GM04504 (cell line): Measurements from ENCODE around the gene ZSCAN22.

Experiments
- DNase-seq: peaks from one replicate; pipeline ENCODE4 v3.0.0-alpha.2; 2012; ENCODE audit warnings: low read depth

ZSCAN22 gene

GRCh38 chr19:58351990-58352755 is 25.4 kb downstream of the ZSCAN22 start:
- no peak for DNase-seq

DNA sequence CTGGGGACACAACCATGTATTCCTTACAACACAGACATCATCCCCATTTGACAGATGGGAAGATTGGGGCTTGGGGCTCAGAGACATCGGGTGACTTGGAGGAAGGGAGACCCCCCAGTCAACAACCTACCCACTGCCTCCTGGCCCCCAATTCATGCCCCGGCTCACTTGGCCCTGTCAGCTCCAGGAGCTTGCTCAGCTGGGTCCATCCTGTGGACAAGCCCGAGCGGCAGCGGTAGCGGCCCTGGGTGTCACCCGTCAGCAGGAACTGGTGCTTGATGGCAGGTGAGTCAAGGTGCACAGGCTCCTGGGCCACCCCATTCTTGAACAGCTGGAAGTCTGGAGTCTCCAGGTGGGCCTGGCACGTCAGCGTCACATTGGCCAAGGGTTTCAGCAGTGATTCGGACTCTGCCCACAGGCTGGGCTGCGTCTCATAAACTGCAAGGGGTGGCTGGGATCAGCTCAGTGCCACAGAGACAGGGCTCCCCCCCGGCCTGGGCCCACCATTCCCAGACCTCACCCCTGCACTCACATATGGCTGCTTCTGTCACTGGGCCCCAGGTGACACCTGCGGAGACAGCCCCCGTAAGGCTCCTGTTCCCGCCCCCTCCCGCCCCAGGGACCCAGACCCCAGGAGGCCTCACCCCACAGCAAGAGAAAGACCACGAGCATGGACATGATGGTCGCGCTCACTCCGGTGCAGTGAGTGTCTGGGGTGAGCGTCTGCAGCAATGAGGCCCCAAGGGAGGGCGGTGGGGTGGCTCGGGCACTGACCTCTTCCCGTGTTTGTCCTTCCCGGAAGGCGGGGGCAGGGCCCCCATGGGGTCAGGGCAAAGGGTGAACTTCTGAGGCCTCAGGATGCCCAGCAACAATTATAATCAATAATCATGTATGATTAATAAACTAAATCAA is 26.2 kb downstream of the ZSCAN22 start, which contains the start of gene A1BG:
Gene A1BG (minus strand): TSS at position 733 of the 912 bp plus-strand sequence. CDS start 55 bp downstream, at position 678.
- no peak for DNase-seq

DNA sequence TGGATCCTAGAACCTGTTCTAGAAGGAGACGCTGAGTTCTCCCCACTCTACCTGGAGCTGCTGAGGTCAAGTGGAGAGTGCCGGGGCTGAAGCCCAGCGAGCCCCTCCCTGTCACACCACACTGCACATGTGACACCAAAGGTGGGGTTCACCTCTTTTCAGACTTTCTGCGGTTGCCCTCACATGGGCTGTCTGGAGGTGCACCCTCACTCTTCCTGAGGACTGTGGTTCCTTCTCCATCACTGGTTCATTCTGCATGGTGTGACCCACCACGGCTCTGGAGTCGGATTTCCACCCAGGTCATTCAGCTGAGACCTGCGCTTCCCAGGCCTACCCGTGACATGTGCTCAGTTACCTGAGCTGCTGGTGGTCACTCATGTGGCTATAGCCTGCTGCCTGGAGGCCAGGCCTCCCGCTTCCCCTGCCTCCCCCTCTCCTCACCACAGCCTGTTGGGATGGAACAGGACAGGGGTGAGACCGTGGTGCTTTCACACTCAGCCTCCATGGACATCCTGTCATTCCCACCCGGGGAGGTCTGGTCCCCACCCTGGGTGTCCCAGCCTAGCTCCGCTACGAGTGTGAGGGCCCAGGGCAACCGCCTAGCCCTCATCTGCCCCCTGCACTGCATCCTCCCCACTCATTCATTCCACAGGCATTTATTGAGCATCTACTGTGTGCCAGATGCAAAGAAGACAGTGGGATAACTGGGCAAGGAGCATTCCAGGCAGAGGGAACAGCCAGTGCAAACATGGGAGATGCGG is 27.1 kb downstream of the ZSCAN22 start:
- no peak for DNase-seq

DNA sequence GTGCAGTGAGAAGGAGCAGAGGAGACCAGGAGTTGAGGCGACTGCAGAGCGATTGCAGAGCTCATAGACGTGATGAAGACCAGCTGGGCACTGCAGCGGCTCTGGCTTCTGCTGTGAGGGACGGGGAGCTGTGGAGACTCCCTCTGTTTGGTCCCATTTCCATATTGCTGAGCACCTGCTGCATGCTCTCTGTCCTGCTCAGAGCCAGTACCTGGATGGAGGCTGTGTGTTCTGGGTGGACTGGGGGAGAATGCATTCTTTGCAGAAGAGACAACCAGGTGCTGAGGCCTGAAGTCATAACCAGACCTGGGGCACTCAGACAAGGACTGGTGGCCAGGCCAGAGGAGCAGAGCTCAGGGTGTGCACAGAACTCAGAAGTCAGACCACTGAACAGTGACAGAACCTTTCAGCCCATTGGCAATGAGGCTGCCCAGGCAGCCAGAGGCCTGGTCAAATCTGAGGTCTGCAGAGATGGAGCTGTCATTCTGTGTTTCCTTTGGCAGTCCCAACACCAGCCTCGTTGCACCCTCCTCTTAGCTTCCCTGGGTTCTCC is 27.8 kb downstream of the ZSCAN22 start:
- DNase-seq = no peak

DNA sequence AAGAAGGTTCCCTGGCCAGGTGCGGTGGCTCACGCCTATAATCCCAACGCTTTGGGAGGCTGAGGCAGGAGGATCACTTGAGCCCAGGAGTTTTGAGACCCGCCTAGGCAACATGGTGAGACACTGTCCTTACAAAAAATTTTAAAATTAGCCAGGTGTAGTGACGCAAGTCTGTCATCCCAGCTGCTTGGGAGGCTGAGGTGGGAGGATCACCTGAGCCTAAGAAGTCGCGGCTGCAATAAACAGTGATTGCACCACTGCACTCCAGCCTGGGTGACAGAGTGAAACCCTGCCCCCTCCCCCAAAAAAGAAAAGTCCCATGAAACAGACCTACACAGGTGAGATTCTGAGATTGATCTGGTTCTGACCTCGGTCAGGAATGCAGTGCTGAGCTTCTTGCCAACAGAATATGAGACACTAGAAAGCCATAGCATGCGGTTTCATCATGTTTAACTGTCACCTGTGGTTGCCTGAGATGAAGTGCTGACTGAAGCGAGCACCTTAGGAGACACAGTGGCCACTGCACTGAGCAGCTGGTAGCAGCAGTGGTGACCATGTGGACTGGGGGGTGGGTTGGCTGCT is 28.5 kb downstream of the ZSCAN22 start:
- no peak for DNase-seq

DNA sequence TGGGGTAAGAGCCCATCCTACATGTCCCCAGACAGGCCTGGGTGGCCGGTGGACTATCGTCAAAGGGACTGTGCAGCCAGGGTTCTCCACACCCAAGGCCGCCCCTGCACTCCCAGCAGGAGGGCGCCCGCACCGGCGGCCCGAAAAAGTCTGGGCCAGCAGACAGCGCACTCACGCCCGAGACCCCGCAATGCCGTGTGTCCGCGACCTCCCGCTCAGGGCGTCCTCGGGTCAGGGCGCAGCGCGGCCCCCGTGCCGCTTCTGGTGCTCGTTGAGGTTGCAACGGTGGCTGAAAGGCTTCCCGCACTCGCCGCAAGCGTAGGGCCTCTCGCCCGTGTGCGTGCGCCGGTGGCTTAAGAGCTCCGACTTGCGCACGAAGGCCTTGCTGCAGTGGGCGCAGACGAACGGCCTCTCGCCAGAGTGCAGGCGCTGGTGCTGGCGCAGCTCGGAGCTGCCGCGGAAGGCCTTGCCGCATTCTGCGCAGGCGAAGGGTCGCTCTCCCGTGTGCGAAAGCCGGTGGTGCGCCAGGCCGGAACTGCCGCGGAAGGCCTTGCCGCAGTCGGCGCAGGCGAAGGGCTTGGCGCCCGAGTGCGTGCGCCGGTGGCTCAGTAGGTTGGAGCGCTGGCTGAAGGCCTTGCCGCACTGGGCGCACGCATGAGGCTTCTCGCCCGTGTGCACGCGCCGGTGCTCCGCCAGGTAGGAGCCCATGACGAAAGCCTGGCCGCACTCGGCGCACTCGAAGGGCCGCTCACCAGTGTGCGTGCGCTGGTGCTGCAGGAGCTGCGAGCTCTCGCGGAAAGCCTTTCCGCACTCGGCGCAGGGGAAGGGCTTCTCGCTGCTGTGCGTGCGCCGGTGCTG is 29.3 kb downstream of the ZSCAN22 start:
- no peak for DNase-seq

- DNase-seq = no peak
Observed at GRCh38 chr19:58356766-58357480, 30.1 kb downstream of the ZSCAN22 start.

DNA sequence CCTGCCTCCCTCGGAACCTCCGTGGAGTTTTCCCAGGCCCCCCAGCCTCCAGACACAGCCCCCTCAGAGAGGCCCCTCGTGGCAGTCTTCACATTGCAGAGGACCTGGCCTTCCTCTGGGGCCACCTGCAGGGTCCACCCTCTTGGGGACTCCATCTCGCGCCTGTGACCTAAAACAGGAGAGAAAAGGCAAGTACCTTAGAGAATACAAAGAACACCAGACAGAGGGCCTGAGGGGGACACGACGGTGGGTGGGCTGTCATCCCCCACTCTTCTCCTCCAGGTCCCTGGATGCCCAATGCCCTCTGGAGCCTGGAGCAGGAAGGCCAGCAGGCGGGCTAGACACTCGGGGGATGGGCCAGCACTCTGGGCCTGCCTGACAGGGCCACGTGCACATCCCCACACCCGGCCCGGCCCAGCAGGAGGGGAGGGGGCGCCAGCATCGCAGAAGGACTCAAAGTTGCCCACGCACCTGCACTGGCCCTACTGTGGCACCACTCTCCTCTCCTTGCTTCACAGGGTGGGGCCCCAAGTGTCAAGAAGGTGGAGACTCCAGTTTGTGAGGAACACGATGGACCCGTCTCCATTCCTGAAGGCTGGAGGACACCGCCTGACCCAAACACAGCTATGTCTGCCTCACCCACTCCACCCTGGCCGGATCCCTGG is 30.8 kb downstream of the ZSCAN22 start:
- no peak for DNase-seq

DNA sequence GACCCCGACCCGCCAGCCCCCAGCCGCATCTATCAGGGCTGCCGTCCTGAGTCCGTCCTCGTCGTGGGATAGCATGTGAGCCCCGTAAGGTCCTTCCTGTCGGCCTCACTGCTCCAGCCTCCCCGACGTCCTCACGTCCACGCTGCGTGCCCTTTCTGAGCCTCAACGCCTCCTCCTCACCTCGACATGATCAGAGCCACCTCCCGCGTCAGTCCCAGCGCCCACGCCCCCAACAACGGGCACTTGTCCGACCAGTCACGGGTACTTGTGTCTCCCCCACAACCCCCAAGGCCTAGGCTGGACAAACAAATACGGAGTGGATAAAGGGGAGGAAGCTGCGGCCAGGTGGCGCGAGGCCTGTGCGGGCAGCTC is 35.1 kb downstream of the ZSCAN22 start:
- DNase-seq = no peak

GRCh38 chr19:58362272-58362994 is 35.6 kb downstream of the ZSCAN22 start, which contains the start of gene ZNF497:
ZNF497 (minus strand) TSS chr19:58362751; CDS start chr19:58357635, 5,116 bp downstream.
- peak; percentile 91 for DNase-seq

- no peak for DNase-seq
Observed at GRCh38 chr19:58364146-58364545, 37.4 kb downstream of the ZSCAN22 start.

GRCh38 chr19:58366585-58367430 is 40.0 kb downstream of the ZSCAN22 start:
- no peak for DNase-seq

DNA sequence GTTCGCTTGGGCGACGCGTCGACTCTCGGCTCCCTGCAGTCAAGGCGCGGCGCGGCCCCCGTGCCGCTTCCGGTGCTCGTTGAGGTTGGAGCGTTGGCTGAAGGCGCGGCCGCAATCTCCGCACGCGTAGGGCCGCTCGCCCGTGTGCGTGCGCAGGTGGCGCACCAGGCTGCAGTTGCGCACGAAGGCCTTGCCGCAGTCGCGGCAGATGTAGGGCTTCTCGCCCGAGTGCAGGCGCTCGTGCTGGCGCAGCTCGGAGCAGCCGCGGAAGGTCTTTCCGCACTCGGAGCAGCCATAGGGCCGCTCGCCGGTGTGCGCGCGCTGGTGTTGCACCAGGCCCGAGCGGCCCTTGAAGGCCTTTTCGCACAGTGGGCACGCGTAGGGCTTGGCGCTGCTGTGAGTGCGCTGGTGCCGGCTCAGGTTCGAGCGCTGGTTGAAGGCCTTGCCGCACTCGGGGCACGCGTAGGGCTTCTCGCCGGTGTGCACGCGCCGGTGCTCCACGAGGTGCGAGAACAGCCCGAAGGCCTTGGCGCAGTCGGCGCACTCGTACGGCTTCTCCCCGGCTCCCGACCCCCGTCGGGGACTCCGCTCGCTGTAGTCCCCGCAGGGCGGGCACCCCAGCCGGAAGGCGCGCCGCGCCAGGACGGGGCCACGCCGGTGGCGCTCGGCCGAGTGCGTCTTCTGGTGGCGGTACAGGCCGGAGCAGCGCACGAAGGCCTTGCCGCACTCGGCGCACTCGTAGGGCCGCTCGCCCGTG is 41.1 kb downstream of the ZSCAN22 start:
- no peak for DNase-seq

DNA sequence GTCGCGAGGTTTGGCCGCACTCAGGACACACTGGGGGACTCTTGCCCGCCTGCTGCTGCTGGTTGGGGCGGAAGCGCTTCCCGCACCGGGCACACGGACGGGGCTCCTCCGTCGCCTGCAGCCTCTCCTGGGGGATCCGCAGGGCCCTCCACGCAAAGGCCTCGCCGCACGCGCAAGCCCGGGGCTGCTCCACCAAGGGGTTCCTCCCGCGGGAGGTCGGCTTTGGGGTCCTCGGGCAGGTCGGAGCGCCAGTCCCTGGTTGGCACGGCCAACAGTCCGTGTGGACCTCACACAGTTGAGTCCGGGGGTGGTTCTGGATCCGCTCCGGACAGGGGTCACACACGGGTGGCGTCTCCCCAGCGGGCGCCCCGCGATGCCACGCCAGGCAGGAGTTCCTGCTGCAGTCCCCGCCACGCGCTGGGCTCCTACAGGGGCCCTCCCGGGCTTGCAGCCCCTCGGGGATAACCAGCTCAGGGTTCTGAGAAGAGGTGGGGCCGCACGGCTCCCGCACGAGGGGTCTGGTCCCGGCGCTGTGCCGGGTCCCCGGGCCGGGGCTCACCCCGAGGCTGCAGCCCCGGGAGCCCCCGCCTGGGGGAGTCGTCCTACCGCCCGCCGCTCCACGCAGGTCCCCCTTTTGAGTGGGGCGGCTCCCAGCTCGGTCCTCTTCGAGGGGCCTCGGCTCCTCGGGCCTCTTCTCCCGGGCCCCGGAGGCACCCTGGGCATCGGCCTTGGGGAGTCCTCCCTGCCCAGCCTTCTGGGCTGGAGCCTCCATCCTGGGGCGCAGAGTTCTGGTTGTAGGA is 42.0 kb downstream of the ZSCAN22 start:
- no peak for DNase-seq

GRCh38 chr19:58372311-58373133 is 45.7 kb downstream of the ZSCAN22 start:
- no peak for DNase-seq
